GM12878 (cell line): Measurements from ENCODE around the gene MAML3. TPM values are rescaled to one million over a fixed set of nuclear protein-coding genes. Genes with fewer than 3 reads are reported as not detected.

ENCODE experiments used
- ATAC-seq: fragments of 200-7000 bp; cut with Tn5 transposase; 3 replicates; pipeline ENCODE4 v1.9.1; 2020; ENCODE audit warnings: mild to moderate bottlenecking, moderate library complexity
- BruUV-seq: library from RNA; stranded (reverse); fragments of 400-500 nt; replicated peaks from 2 replicates; lab custom pipeline; 2021; lab: Mats Ljungman, UMichigan
- CTCF ChIA-PET: fragments of 300-600 bp; sonication (Branson Sonifier 250); formaldehyde crosslinking; extraction: SDS; loops from one replicate; lab custom pipeline; 2021; ENCODE audit warnings: inconsistent platforms; lab: Yijun Ruan, JAX
- POLR2A ChIA-PET: fragments of 350-600 bp; formaldehyde crosslinking; extraction: SDS; loops from one replicate; lab custom pipeline; 2021; ENCODE audit warnings: inconsistent platforms; lab: Charles Lee
- RAD21 ChIA-PET: fragments of 300-600 bp; sonication (Branson Sonifier 250); formaldehyde crosslinking; loops from one replicate; lab custom pipeline; 2023; ENCODE audit warnings: antibody characterized with exemption; ENCODE audit not compliant: unreplicated experiment; lab: Charles Lee
- SMC1A ChIA-PET: fragments of 300-600 bp; sonication (Branson Sonifier 250); formaldehyde crosslinking; loops from one replicate; lab custom pipeline; 2023; ENCODE audit not compliant: unreplicated experiment, uncharacterized antibody; lab: Charles Lee
- DNase-seq: peaks from one replicate; pipeline ENCODE4 v3.0.0-alpha.2; 2011; ENCODE audit warnings: low read depth, low spot score
- FAIRE-seq: peaks from 3 replicates; lab custom pipeline; 2011; peaks lifted over from hg19 to GRCh38; lab: Jason Lieb, UNC
- H2AFZ ChIP-seq: 2 replicates; pipeline ENCODE4 v1.6.0; 2011; ENCODE audit warnings: low read depth, low read length, control low read depth; ENCODE audit not compliant: control insufficient read depth
- H3K27ac ChIP-seq: 2 replicates; pipeline ENCODE4 v1.5.1; 2011; ENCODE audit warnings: control low read depth; ENCODE audit not compliant: control insufficient read depth, insufficient read depth
- H3K27me3 ChIP-seq, 2 experiments: replicated peaks in 1 of 2; 2 replicates each; pipeline versions ENCODE4 v1.6.0 to v1.6.1; 2011; ENCODE audit warnings: low read length in 1 of 2; ENCODE audit not compliant: control insufficient read depth in 2 of 2, insufficient read depth in 2 of 2
- H3K36me3 ChIP-seq, 2 experiments: 2 replicates each; pipeline ENCODE4 v1.5.1; 2011; ENCODE audit warnings: low read length in 1 of 2; ENCODE audit not compliant: control insufficient read depth in 2 of 2, insufficient read depth in 2 of 2
- H3K4me1 ChIP-seq: 2 replicates; pipeline ENCODE4 v1.6.1; 2011; ENCODE audit warnings: mild to moderate bottlenecking, low read length, moderate library complexity, mixed read lengths; ENCODE audit not compliant: control insufficient read depth, insufficient read depth
- H3K4me2 ChIP-seq: 2 replicates; pipeline ENCODE4 v1.6.0; 2011; ENCODE audit warnings: control low read depth; ENCODE audit not compliant: control insufficient read depth, insufficient read depth
- H3K4me3 ChIP-seq: fragments of 200-600 bp; sonication (generic); 2 replicates; pipeline ENCODE4 v1.5.1; 2016
- H3K79me2 ChIP-seq: 2 replicates; pipeline ENCODE4 v1.6.0; 2011; ENCODE audit warnings: low read length; ENCODE audit not compliant: control insufficient read depth, insufficient read depth
- H3K9ac ChIP-seq: 2 replicates; pipeline ENCODE4 v1.8.0; 2011; ENCODE audit warnings: low read length, control low read depth, mixed read lengths; ENCODE audit not compliant: control insufficient read depth, insufficient read depth
- H3K9me3 ChIP-seq: replicated peaks from 3 replicates; pipeline ENCODE4 v1.5.1; 2011; ENCODE audit warnings: mild to moderate bottlenecking, low read length; ENCODE audit not compliant: control insufficient read depth, insufficient read depth
- H4K20me1 ChIP-seq: 2 replicates; pipeline ENCODE4 v1.6.0; 2011; ENCODE audit not compliant: control insufficient read depth, insufficient read depth
- FOXK2 ChIP-seq: fragments of 450-650 bp; IDR thresholded peaks from 2 replicates; pipeline ENCODE4 v1.6.1; 2017; ENCODE audit warnings: mild to moderate bottlenecking, moderate library complexity
- IRF4 ChIP-seq: IDR thresholded peaks from 2 replicates; pipeline ENCODE4 v1.6.1; 2011; ENCODE audit warnings: low read depth, low read length
- MYB ChIP-seq: fragments of 150-350 bp; IDR thresholded peaks from 2 replicates; pipeline ENCODE4 v1.6.1; 2014; ENCODE audit warnings: mild to moderate bottlenecking, low read depth, low read length, borderline replicate concordance
- NFIC ChIP-seq: IDR thresholded peaks from 2 replicates; pipeline ENCODE4 v1.6.1; 2012; ENCODE audit warnings: low read depth, mild to moderate bottlenecking, inconsistent platforms, low read length, moderate library complexity
- NRF1 ChIP-seq: conservative IDR thresholded peaks from 2 replicates; pipeline ENCODE4 v1.6.1; 2011; ENCODE audit warnings: mild to moderate bottlenecking, low read depth, low read length, improper control_type of control experiment
- TARDBP ChIP-seq: IDR thresholded peaks from 2 replicates; pipeline ENCODE4 v1.6.1; 2016; ENCODE audit warnings: borderline replicate concordance
- YBX1 ChIP-seq: fragments of 450-650 bp; IDR thresholded peaks from 2 replicates; pipeline ENCODE4 v1.6.1; 2016; ENCODE audit warnings: antibody characterized with exemption
- WGBS: methylation state at CpG from one replicate; pipeline ENCODE4 v1.1.6; 2016; ENCODE audit warnings: low lambda C conversion rate; ENCODE audit not compliant: insufficient replicate concordance, insufficient coverage; ENCODE audit errors: missing lambda C conversion rate; 5-methylcytosine and 5-hydroxymethylcytosine counted together
- in situ Hi-C: fragments of 300-500 bp; cut with MboI; formaldehyde crosslinking; loops from 9 replicates; pipeline ENCODE4 v1.14.3; 2018; ENCODE audit warnings: mixed read lengths
- intact Hi-C: fragments of 100-400 bp; cut with micrococcal nuclease; formaldehyde crosslinking; loops from one replicate; pipeline ENCODE4 v1.14.2; 2022; ENCODE audit not compliant: unreplicated experiment
- polyA plus RNA-seq, 11 experiments: library from polyadenylated mRNA; depleted of rRNA in 4 of 11; unstranded in 6 of 11; stranded (reverse) in 5 of 11; fragments of >200 nt; fragmentation: Nextera tagmentation in 4 of 11; fragmentation: Illumina TruSeq in 1 of 11; extraction: Ambion mirVana in 4 of 11; extraction: Trizol in 1 of 11; gene quantifications; 1 replicate in 1 of 11; 2 replicates in 10 of 11; pipeline versions ENCODE4 v1.2.1 to v1.2.3, GENCODE V29; 2011 to 2016; ENCODE audit warnings: inconsistent platforms in 2 of 11, missing spikeins in 2 of 11, low read depth in 1 of 11
- total RNA-seq, 4 experiments: library from RNA; depleted of rRNA in 3 of 4; stranded (reverse); fragments of >200 nt in 3 of 4; fragmentation: Illumina TruSeq in 1 of 4; extraction: Trizol in 1 of 4; gene quantifications; 2 replicates each; pipeline versions ENCODE4 v1.2.1 to v1.2.3, GENCODE V29; 2013 to 2021
- TF ChIP-seq, protein P1 (sequence below): fragments of 450-650 bp; IDR thresholded peaks from 2 replicates; pipeline ENCODE4 v1.6.1; 2016; ENCODE audit warnings: mild to moderate bottlenecking
- TF ChIP-seq, protein P2 (sequence below): IDR thresholded peaks from 2 replicates; pipeline ENCODE4 v1.6.1; 2011; ENCODE audit warnings: low read depth, low read length, improper control_type of control experiment, borderline replicate concordance

The MAML3 gene
- total and polyA plus RNA-seq, 10 of the 15 experiments (the other 5 are each of a cell fraction or from before 2014, with no cell fraction given): under 0.01 to 0.53 (median 0.06) TPM; not detected in 2

DNA sequence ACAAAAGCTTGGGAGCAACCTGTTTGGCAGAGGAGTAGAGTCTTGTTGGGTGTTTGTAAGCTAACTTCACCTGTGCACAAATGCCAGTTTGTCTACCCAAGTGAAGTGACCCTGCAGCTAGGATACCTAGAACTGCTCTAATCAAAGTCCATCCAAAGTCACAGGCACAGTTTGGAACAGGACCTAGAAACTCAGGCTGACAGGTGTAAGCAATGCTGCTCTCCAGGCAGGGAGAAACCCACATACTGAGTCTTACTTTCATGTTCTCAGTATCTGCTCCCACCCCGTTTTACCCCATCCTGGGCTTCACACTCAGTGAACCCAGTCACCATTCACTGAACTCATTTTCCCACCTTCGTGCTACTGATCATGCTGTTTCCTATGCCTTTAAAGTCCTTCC is 40.3 kb downstream of the MAML3 start:
- Histone ChIP-seq H3K36me3 (no peaks in the 10 kb centered on the region), H3K27ac (no peak overlapping the region), H3K9ac (no peak overlapping the region), H3K9me3 (no peaks in the 10 kb centered on the region; the same call in 2 of the 3 replicates), H3K27me3 (peaks cover 0 to 2% of the 10 kb centered on the region in 2 experiments; a peak in 2 of 4 replicates), H3K4me2 (no peak overlapping the region), H2AFZ (no peak overlapping the region), H4K20me1 (no peaks in the 10 kb centered on the region), H3K4me3 (no peak overlapping the region), H3K4me1 (peaks cover 3% of the 10 kb centered on the region; the same call in 1 of the 2 replicates), H3K79me2 (no peaks in the 10 kb centered on the region)
- SMC1A ChIA-PET: interaction anchor here (0.9 kb wide), 1 partner anchor 10 kb away, joined by 3 read pairs; no protein-coding TSS in a partner anchor
- no peak for DNase-seq
- POLR2A ChIA-PET: no interaction called here
- in situ Hi-C loops: no loop called here
- TF ChIP-seq, protein P1, sequence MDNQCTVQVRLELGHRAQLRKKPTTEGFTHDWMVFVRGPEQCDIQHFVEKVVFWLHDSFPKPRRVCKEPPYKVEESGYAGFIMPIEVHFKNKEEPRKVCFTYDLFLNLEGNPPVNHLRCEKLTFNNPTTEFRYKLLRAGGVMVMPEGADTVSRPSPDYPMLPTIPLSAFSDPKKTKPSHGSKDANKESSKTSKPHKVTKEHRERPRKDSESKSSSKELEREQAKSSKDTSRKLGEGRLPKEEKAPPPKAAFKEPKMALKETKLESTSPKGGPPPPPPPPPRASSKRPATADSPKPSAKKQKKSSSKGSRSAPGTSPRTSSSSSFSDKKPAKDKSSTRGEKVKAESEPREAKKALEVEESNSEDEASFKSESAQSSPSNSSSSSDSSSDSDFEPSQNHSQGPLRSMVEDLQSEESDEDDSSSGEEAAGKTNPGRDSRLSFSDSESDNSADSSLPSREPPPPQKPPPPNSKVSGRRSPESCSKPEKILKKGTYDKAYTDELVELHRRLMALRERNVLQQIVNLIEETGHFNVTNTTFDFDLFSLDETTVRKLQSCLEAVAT: no peak
- TF ChIP-seq FOXK2 (no peak), IRF4 (no peak)
- intact Hi-C loops: no loop called here
- RAD21 ChIA-PET: no interaction called here
- 3% methylated on average over 2 of the region's 2 CpGs for WGBS
- CTCF ChIA-PET: no interaction called here
- no peak for FAIRE-seq
- ATAC-seq: peak; percentile 47
- no TSS peak for BruUV-seq

DNA sequence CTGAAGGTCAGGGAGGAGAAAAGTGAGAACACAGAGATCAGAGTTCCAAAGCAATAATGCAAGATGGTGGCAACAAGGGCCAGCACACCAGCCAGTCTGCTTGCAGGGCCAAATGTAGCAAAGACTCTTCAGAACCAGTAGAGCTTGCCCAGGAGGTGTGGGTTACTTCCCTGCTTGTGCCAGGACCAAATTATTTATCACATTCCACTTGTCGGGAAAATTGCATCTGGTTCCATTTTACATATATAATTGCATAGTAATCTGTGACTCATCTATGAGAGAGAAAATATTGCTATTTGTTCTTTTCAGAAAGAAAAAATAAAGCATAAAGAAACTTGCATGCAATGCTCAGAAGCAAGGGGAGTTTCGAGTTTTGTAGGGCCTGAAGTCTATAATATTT is 41.4 kb downstream of the MAML3 start:
- Histone ChIP-seq H3K9me3 (no peaks in the 10 kb centered on the region; the same call in 2 of the 3 replicates), H3K9ac (no peak overlapping the region), H3K27ac (no peak overlapping the region), H3K27me3 (peaks cover 0 to 2% of the 10 kb centered on the region in 2 experiments; a peak in 2 of 4 replicates), H3K79me2 (no peaks in the 10 kb centered on the region), H3K36me3 (no peaks in the 10 kb centered on the region), H3K4me3 (no peak overlapping the region), H3K4me2 (no peak overlapping the region), H4K20me1 (no peaks in the 10 kb centered on the region), H2AFZ (no peak overlapping the region)
- DNase-seq (no peak), ATAC-seq (no peak), FAIRE-seq (no peak)
- ChIA-PET CTCF (no interaction called here), SMC1A (no interaction called here), RAD21 (no interaction called here)
- intact Hi-C loops: no loop called here
- 41% methylated on average over 2 of the region's 2 CpGs for WGBS
- in situ Hi-C loops: no loop called here
- BruUV-seq: no TSS peak
- TF ChIP-seq MYB: no peak
- TF ChIP-seq, protein P2, sequence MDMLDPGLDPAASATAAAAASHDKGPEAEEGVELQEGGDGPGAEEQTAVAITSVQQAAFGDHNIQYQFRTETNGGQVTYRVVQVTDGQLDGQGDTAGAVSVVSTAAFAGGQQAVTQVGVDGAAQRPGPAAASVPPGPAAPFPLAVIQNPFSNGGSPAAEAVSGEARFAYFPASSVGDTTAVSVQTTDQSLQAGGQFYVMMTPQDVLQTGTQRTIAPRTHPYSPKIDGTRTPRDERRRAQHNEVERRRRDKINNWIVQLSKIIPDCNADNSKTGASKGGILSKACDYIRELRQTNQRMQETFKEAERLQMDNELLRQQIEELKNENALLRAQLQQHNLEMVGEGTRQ: no peak
- no peak for TF ChIP-seq NFIC
- no peak for TF ChIP-seq YBX1
- no peak for TF ChIP-seq NRF1
- TF ChIP-seq TARDBP: no peak
- TF ChIP-seq, all 136 proteins: peak for 0
- POLR2A ChIA-PET: interaction anchor here (0.6 kb wide), 1 partner anchor 287 kb away, joined by 4 read pairs; no protein-coding TSS in a partner anchor
- H3K4me1 ChIP-seq: peaks cover 3% of the 10 kb centered on the region; the same call in 1 of the 2 replicates
